Trophoblast cell (in vitro differentiated cells and primary cell): ENCODE measurements around the gene RXFP4.

Experiments
- DNase-seq, 2 donors: peaks; one replicate each; pipeline ENCODE4 v3.0.0-alpha.2; 2016
- H2AFZ ChIP-seq: 2 replicates; pipeline ENCODE4 v1.6.1; 2013; ENCODE audit warnings: low read length, moderate library complexity, mild to moderate bottlenecking; ENCODE audit not compliant: insufficient read depth, poor library complexity
- H2AK5ac ChIP-seq: 2 replicates; pipeline ENCODE4 v1.6.1; 2013; ENCODE audit warnings: mild to moderate bottlenecking, low read length
- H2BK120ac ChIP-seq: 2 replicates; pipeline ENCODE4 v1.6.1; 2013; ENCODE audit warnings: low read length, mild to moderate bottlenecking, moderate library complexity; ENCODE audit not compliant: insufficient read depth, poor library complexity
- H2BK12ac ChIP-seq: 2 replicates; pipeline ENCODE4 v1.6.1; 2013; ENCODE audit warnings: mild to moderate bottlenecking, low read length, moderate library complexity
- H2BK5ac ChIP-seq: 2 replicates; pipeline ENCODE4 v1.6.1; 2013; ENCODE audit warnings: low read length, low read depth, moderate library complexity, mild to moderate bottlenecking; ENCODE audit not compliant: poor library complexity
- H3K14ac ChIP-seq: 2 replicates; pipeline ENCODE4 v1.6.1; 2013; ENCODE audit warnings: mild to moderate bottlenecking, low read length
- H3K18ac ChIP-seq: 2 replicates; pipeline ENCODE4 v1.6.1; 2013; ENCODE audit warnings: mild to moderate bottlenecking, low read length
- H3K23ac ChIP-seq: 2 replicates; pipeline ENCODE4 v1.6.1; 2013; ENCODE audit warnings: low read length
- H3K27ac ChIP-seq: 2 replicates; pipeline ENCODE4 v1.5.1; 2013; ENCODE audit warnings: low read depth, mild to moderate bottlenecking, inconsistent platforms, low read length, moderate library complexity
- H3K27me3 ChIP-seq: 2 replicates; pipeline ENCODE4 v1.6.1; 2013; ENCODE audit warnings: inconsistent platforms, mild to moderate bottlenecking, low read length, moderate library complexity; ENCODE audit not compliant: insufficient read depth
- H3K36me3 ChIP-seq, 2 experiments: 1 replicate in 1 of 2; 2 replicates in 1 of 2; pipeline ENCODE4 v1.6.1; 2013; ENCODE audit warnings: low read length in 2 of 2, mild to moderate bottlenecking in 2 of 2, moderate library complexity in 1 of 2; ENCODE audit not compliant: insufficient read depth in 2 of 2, control insufficient read depth in 1 of 2
- H3K4ac ChIP-seq: 2 replicates; pipeline ENCODE4 v1.6.1; 2013; ENCODE audit warnings: low read depth, mild to moderate bottlenecking, low read length, moderate library complexity
- H3K4me1 ChIP-seq, 2 experiments: 1 replicate in 1 of 2; 2 replicates in 1 of 2; pipeline ENCODE4 v1.6.1; 2013; ENCODE audit warnings: low read length in 2 of 2, mild to moderate bottlenecking in 2 of 2, moderate library complexity in 1 of 2; ENCODE audit not compliant: insufficient read depth in 2 of 2, control insufficient read depth in 1 of 2
- H3K4me2 ChIP-seq: 2 replicates; pipeline ENCODE4 v1.6.1; 2013; ENCODE audit warnings: inconsistent platforms, mild to moderate bottlenecking, low read length, moderate library complexity
- H3K4me3 ChIP-seq: 2 replicates; pipeline ENCODE4 v1.5.1; 2013; ENCODE audit warnings: mild to moderate bottlenecking, low read depth, low read length, inconsistent platforms
- H3K79me1 ChIP-seq: one replicate; pipeline ENCODE4 v1.6.1; 2013; ENCODE audit warnings: low read length
- H3K79me2 ChIP-seq: 2 replicates; pipeline ENCODE4 v1.6.1; 2013; ENCODE audit warnings: low read length, mild to moderate bottlenecking; ENCODE audit not compliant: control insufficient read depth, insufficient read depth, poor library complexity
- H3K9ac ChIP-seq: 2 replicates; pipeline ENCODE4 v1.6.1; 2013; ENCODE audit warnings: mild to moderate bottlenecking, low read length
- H3K9me3 ChIP-seq: 2 replicates; pipeline ENCODE4 v1.6.1; 2013; ENCODE audit warnings: low read depth, mild to moderate bottlenecking, control low read depth, inconsistent platforms, low read length; ENCODE audit not compliant: insufficient read depth
- H4K12ac ChIP-seq: 2 replicates; pipeline ENCODE4 v1.6.1; 2013; ENCODE audit warnings: low read depth, mild to moderate bottlenecking, low read length, moderate library complexity
- H4K8ac ChIP-seq: 2 replicates; pipeline ENCODE4 v1.6.1; 2013; ENCODE audit warnings: low read depth, mild to moderate bottlenecking, low read length, moderate library complexity
- H4K91ac ChIP-seq: one replicate; pipeline ENCODE4 v1.6.1; 2013; ENCODE audit warnings: low read depth, mild to moderate bottlenecking, low read length, moderate library complexity
- WGBS: extraction: QIAGEN DNeasy Blood & Tissue Kit; methylation state at CpG from one replicate; pipeline ENCODE4 v1.1.7; 2013; ENCODE audit warnings: missing lambda C conversion rate; ENCODE audit not compliant: insufficient read length, insufficient coverage; ENCODE audit errors: extremely low coverage; 5-methylcytosine and 5-hydroxymethylcytosine counted together

RXFP4 gene

GRCh38 chr1:155933591-155934096, 7.8 kb upstream of the RXFP4 start:
- peak overlapping the region; percentile 94 for H3K4me3 ChIP-seq
- no peaks in the 10 kb centered on the region for H3K27me3 ChIP-seq
- H3K14ac ChIP-seq: peak overlapping the region; percentile 96
- H4K91ac ChIP-seq: peak overlapping the region; percentile 82
- H2BK12ac ChIP-seq: no peak overlapping the region
- peak overlapping the region; percentile 96 for H3K4ac ChIP-seq
- H4K12ac ChIP-seq: peak overlapping the region; percentile 95
- no peaks in the 10 kb centered on the region for H3K9me3 ChIP-seq
- H4K8ac ChIP-seq: peak overlapping the region; percentile 99
- peaks cover 13% of the 10 kb centered on the region for H3K79me2 ChIP-seq
- peaks cover 6% of the 10 kb centered on the region for H3K79me1 ChIP-seq
- H3K18ac ChIP-seq: peak overlapping the region; percentile 97
- H3K36me3 ChIP-seq: peaks cover 23 to 31% of the 10 kb centered on the region in 2 experiments
- peak overlapping the region; percentile 99 for H3K9ac ChIP-seq
- H2AFZ ChIP-seq: peak overlapping the region; percentile 82
- 100% methylated on average over 2 of the region's 10 CpGs for WGBS
- peak overlapping the region; percentile 46 for H2BK5ac ChIP-seq
- no peak for DNase-seq
- peak overlapping the region; percentile 42 for H3K27ac ChIP-seq
- H2AK5ac ChIP-seq: peak overlapping the region; percentile 94
- no peak overlapping the region for H3K23ac ChIP-seq
- H3K4me2 ChIP-seq: peak overlapping the region; percentile 100
- H3K4me1 ChIP-seq: peaks cover 7 to 8% of the 10 kb centered on the region in 2 experiments
- peak overlapping the region; percentile 62 for H2BK120ac ChIP-seq

GRCh38 chr1:155934097-155934935, 7.1 kb upstream of the RXFP4 start, which contains the start of gene KHDC4:
TSS of gene KHDC4 (minus strand) at chr1:155934413. CDS start at chr1:155934373, 40 bp downstream.
- peak within 1 kb of the TSS; percentile 94 for H2AK5ac ChIP-seq
- peak within 1 kb of the TSS; percentile 82 for H2AFZ ChIP-seq
- peak within 1 kb of the TSS; percentile 46 for H2BK5ac ChIP-seq
- H3K9me3 ChIP-seq: no peaks in the 10 kb centered on the region
- peaks cover 7 to 8% of the 10 kb centered on the region in 2 experiments for H3K4me1 ChIP-seq
- H3K4ac ChIP-seq: peak within 1 kb of the TSS; percentile 96
- H3K9ac ChIP-seq: peak within 1 kb of the TSS; percentile 99
- peak within 1 kb of the TSS; percentile 94 for H3K4me3 ChIP-seq
- peaks cover 6% of the 10 kb centered on the region for H3K79me1 ChIP-seq
- peaks cover 13% of the 10 kb centered on the region for H3K79me2 ChIP-seq
- H3K18ac ChIP-seq: peak within 1 kb of the TSS; percentile 97
- H3K36me3 ChIP-seq: peaks cover 22 to 25% of the 10 kb centered on the region in 2 experiments
- H2BK120ac ChIP-seq: peak within 1 kb of the TSS; percentile 62
- H4K91ac ChIP-seq: peak within 1 kb of the TSS; percentile 82
- no peak within 1 kb of the TSS for H2BK12ac ChIP-seq
- no CpG with 5 or more reads among the region's 50 CpGs for WGBS
- H3K27ac ChIP-seq: peak within 1 kb of the TSS; percentile 42
- peak within 1 kb of the TSS; percentile 100 for H3K4me2 ChIP-seq
- no peaks in the 10 kb centered on the region for H3K27me3 ChIP-seq
- peak within 1 kb of the TSS; percentile 99 for H4K8ac ChIP-seq
- peak within 1 kb of the TSS; percentile 96 for H3K14ac ChIP-seq
- H3K23ac ChIP-seq: no peak within 1 kb of the TSS
- peak; percentile 99 for DNase-seq
- peak within 1 kb of the TSS; percentile 95 for H4K12ac ChIP-seq

DNA sequence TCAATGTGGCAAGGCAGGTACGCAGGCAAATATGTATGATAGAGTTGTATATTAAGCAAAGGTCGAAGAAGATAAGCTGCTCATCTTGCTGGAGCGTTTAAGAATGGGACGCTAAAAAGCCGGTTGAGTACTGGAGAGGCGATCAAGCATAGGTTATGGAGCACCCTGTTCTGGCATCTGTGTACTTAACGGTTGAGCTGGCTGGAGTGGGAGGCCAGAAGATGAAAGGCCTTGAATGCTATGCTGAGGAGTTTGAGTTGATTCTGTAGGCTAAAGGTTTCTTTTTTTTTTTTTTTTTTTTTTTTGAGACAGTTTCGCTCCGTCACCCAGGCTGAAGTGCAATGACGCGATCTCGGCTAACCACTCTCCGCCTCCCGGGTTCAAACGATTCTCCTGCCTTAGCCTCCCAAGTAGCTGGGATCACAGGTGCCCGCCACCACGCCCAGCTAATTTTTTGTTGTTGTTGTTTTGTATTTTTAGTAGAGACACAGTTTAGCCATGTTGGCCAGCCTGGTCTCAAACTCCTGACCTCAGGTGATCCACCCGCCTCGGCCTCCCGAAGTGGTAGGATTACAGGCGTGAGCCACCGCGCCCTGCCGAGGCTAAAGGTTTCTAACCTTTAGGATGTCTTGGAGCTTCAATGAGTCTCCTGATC, 6.4 kb upstream of the RXFP4 start:
- no peak overlapping the region for H3K4me3 ChIP-seq

DNA sequence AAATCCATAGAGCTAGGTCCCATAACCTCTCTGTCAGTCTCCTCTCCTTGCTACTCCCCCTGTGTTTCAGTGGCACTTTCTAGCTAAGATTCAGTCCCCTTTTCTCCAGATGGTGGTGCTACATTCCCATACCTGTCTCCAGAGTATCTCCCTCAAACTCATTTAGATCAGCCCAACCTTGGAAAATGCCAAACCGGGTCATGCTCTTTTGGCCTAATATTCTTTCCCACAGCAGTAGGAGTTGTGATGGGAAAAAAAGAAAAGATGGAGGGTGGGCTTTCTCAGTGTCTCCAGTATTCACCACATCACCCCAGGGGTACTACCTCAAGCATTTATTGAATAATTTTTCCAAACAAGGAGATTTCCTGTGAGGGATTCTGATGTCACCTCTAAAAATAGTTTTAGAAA, 3.2 kb upstream of the RXFP4 start:
- Histone ChIP-seq H3K36me3 (peaks cover 3 to 4% of the 10 kb centered on the region in 2 experiments), H3K4me1 (peaks cover 4 to 5% of the 10 kb centered on the region in 2 experiments)

More for the DNA sequence above, 6.4 kb upstream of the RXFP4 start:
- no peak overlapping the region for H2BK12ac ChIP-seq
- no peak overlapping the region for H2BK5ac ChIP-seq
- peaks cover 13% of the 10 kb centered on the region for H3K79me2 ChIP-seq
- peak overlapping the region; percentile 58 for H4K91ac ChIP-seq
- peaks cover 6% of the 10 kb centered on the region for H3K79me1 ChIP-seq
- no peaks in the 10 kb centered on the region for H3K27me3 ChIP-seq
- peak overlapping the region; percentile 54 for H4K12ac ChIP-seq
- peak overlapping the region; percentile 65 for H3K4me2 ChIP-seq
- peak overlapping the region; percentile 19 for H2AFZ ChIP-seq
- H3K4me1 ChIP-seq: peaks cover 7 to 8% of the 10 kb centered on the region in 2 experiments
- peak overlapping the region; percentile 22 for H3K27ac ChIP-seq
- H2AK5ac ChIP-seq: peak overlapping the region; percentile 38
- H3K23ac ChIP-seq: no peak overlapping the region
- peak in 1 of 2 donors; percentile 49 for DNase-seq
- H3K36me3 ChIP-seq: peaks cover 17 to 19% of the 10 kb centered on the region in 2 experiments
- WGBS: no CpG with 5 or more reads among the region's 24 CpGs
- no peak overlapping the region for H3K9ac ChIP-seq
- H3K18ac ChIP-seq: no peak overlapping the region
- peak overlapping the region; percentile 8 for H3K4ac ChIP-seq
- H2BK120ac ChIP-seq: no peak overlapping the region
- H3K14ac ChIP-seq: peak overlapping the region; percentile 18
- no peaks in the 10 kb centered on the region for H3K9me3 ChIP-seq
- H4K8ac ChIP-seq: peak overlapping the region; percentile 89

More for the DNA sequence above, 3.2 kb upstream of the RXFP4 start:
- Histone ChIP-seq H3K18ac (no peak overlapping the region), H3K4me3 (no peak overlapping the region), H2BK120ac (no peak overlapping the region), H4K8ac (no peak overlapping the region), H3K79me1 (peaks cover 6% of the 10 kb centered on the region), H3K14ac (no peak overlapping the region), H2BK12ac (no peak overlapping the region), H3K23ac (no peak overlapping the region), H3K27ac (no peak overlapping the region), H3K79me2 (peaks cover 8% of the 10 kb centered on the region), H4K12ac (no peak overlapping the region), H3K9me3 (no peaks in the 10 kb centered on the region), H2AK5ac (no peak overlapping the region), H2BK5ac (no peak overlapping the region), H3K27me3 (no peaks in the 10 kb centered on the region), H2AFZ (no peak overlapping the region), H3K4ac (no peak overlapping the region), H4K91ac (no peak overlapping the region), H3K4me2 (no peak overlapping the region), H3K9ac (no peak overlapping the region)
- no CpG with 5 or more reads among the region's 1 CpG for WGBS
- DNase-seq: peak; percentile 35 to 75
